Erythroblast (primary cell): Measurements from ENCODE around the gene LRMDA.

Experiments
- GATA1 ChIP-seq: IDR thresholded peaks from 2 replicates; pipeline ENCODE4 v1.6.1; 2011; ENCODE audit warnings: low read depth, mild to moderate bottlenecking, control low read depth, low read length, moderate library complexity
- POLR2A ChIP-seq: IDR thresholded peaks from 2 replicates; pipeline ENCODE4 v1.6.1; 2011; ENCODE audit warnings: mild to moderate bottlenecking, low read length

- no peak for TF ChIP-seq POLR2A
- no peak for TF ChIP-seq GATA1
Observed at GRCh38 chr10:75877877-75878276, 446.5 kb downstream of the LRMDA start.
